GM20431 (cell line): ENCODE data around the gene CR1.
"Not testable (repeated sequence)": the region's sequence is repeated elsewhere in the genome, so short reads cannot be mapped to it uniquely, and the experiment has no call there.

Source experiments
- in situ Hi-C: fragments of 300-500 bp; cut with MseI, MboI; formaldehyde crosslinking; loops from one replicate; pipeline ENCODE4 v1.15.0; 2020; ENCODE audit warnings: low sequenced_read_pairs; ENCODE audit not compliant: unreplicated experiment

The CR1 gene

GRCh38 chr1:207501071-207501470, 5.1 kb downstream of the CR1 start:
- in situ Hi-C loops, result no loop called here

- in situ Hi-C loops, result no loop called here
Measured at GRCh38 chr1:207502726-207503125, 6.8 kb downstream of the CR1 start.

GRCh38 chr1:207503950-207504349, 8.0 kb downstream of the CR1 start:
- in situ Hi-C loops, result no loop called here

- in situ Hi-C loops, result no loop called here
Measured at GRCh38 chr1:207504438-207504837, 8.5 kb downstream of the CR1 start.

GRCh38 chr1:207510444-207510843, 14.5 kb downstream of the CR1 start:
- in situ Hi-C loops, result no loop called here

GRCh38 chr1:207514890-207515289, 18.9 kb downstream of the CR1 start:
- in situ Hi-C loops, result no loop called here

GRCh38 chr1:207516729-207517128, 20.8 kb downstream of the CR1 start:
- in situ Hi-C loops, result no loop called here

DNA sequence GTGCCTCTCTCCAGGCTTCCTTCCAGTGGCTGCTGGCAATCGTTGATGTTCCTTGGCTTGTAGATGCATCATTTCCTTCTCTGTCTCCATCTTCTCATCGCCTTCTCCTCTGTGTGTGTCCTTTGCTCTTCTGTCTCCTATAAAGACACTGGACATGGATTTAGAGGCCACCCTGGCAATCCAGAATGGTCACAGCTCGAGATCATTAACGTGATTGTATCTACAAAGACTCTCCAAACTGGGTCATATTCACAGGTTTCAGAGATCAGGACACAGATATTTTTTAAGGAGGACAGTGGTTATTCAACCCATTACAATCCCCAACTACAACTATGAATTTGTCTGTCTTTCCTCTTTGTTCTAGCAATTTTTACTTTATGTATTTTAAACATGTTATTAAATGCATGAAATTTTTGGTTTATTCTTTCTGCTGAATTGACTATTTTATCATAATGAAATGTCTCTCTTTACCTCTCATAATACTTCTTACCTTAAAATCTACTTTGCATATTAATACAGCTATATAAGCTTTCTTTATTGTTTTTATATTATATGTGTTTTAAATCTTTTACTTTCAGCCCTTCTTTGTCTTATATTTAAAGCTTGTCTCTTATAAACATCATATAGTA, 22.8 kb downstream of the CR1 start:
- in situ Hi-C loops, result no loop called here

DNA sequence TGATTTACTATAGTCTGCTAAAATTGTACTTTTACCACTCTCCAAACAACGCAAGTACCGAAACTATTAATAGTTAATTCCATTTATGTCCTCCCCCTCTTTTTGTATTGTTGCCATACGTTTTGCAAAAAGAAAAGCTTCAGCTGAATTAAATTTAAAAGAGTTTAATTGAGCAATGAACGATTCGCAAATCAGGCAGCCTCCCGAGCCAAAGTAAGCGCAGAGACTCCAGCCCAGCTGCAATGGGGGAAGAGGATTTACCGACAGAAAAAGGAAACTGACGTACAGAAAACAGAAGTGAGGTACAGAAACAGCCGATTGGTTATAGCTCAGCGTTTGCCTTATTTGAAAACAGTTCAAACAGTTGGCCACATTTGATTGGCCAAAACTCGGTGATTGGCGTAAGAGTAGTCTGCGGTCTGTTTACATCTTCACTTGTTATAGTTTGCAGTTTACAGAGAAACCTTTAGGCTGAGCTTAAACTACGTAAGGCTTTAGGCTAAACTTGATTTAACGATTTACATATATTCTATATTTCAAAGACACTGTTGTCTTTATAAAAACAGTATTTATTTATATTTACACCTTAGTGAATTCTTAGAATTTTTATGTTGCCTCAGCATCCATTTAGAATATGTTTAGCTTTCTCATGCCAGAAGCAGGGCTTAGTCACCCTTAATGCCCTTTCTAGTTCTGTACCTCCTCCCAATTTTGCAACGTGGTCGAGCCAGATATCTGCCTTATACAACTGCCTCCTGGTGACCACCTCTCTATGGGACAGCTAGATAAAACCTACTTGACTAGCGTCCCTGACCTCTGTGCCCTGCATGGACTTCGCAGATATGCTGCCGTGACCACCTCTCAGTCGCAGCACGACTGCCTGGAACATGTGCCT, 23.8 kb downstream of the CR1 start:
- in situ Hi-C loops, result no loop called here

GRCh38 chr1:207520400-207521345, 24.7 kb downstream of the CR1 start:
- in situ Hi-C loops, result not testable (repeated sequence)

DNA sequence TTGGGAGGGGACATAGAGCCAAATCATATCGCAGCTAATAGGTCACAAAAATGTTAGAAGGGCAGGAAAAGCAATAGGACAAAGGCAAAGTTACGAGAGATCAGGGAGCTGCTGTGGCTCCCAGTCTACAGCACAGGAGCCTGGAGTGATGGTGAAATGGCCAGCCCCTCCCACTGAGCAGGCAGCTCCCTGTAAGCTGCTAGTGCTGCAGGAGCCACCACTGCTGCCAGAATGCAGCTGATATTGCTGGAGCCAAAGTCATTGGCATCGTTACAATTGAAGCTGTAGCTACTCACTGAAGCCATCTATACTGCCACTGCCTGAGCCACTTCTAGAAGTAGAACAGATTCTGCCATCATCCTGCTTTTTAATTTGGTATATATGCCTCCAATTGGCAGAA, 29.3 kb downstream of the CR1 start:
- in situ Hi-C loops, result not testable (repeated sequence)

DNA sequence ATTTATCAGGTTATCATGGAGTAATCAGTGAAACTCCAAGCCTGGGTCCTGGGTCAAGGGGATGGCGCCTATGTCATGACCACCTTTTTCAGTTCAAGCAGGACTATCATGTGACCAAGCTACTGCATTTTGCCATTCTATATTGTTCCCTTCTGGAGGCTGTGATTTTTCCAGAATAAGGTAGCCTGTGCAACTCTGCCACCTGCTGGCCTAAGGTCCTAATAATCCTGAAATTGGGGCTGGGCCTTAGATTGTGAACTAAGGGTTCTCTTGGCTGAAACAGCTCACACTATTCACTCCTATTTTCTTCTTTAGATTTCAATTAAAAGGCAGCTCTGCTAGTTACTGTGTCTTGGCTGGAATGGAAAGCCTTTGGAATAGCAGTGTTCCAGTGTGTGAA, 32.4 kb downstream of the CR1 start:
- in situ Hi-C loops, result not testable (repeated sequence)

DNA sequence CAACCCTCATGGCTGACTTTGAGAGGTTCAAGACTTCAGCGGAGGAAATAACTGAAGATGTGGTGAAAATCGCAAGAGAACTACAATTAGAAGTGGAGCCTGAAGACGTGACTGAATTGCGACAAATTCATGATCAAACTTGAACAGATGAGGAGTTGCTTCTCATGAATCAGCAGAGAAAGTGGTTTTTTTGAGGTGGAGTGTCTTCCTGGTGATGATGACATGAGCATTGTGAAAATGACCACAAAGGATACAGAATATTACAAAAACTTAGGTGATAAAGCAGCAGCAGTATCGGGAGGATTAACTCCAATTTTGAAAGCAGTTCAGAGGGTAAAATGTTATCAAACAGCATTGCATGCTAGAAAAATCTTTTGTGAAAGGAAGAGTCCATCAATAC, 40.3 kb downstream of the CR1 start:
- in situ Hi-C loops, result not testable (repeated sequence)

DNA sequence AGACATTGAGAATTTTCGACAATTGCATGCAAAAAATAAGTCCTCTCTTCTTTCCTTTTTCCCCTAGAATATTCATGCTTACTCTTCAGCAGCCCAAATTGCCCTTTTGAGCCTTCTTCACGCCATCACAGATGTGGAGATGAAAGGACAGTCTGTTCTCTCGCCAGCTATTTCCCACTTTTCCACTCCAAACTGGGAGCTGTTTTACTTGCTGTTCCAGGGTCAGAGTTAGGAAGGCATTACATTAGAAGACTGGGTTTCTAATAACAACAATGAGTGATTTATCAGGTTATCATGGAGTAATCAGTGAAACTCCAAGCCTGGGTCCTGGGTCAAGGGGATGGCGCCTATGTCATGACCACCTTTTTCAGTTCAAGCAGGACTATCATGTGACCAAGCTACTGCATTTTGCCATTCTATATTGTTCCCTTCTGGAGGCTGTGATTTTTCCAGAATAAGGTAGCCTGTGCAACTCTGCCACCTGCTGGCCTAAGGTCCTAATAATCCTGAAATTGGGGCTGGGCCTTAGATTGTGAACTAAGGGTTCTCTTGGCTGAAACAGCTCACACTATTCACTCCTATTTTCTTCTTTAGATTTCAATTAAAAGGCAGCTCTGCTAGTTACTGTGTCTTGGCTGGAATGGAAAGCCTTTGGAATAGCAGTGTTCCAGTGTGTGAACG, 50.9 kb downstream of the CR1 start:
- in situ Hi-C loops, result not testable (repeated sequence)

DNA sequence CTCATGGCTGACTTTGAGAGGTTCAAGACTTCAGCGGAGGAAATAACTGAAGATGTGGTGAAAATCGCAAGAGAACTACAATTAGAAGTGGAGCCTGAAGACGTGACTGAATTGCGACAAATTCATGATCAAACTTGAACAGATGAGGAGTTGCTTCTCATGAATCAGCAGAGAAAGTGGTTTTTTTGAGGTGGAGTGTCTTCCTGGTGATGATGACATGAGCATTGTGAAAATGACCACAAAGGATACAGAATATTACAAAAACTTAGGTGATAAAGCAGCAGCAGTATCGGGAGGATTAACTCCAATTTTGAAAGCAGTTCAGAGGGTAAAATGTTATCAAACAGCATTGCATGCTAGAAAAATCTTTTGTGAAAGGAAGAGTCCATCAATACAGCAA, 58.9 kb downstream of the CR1 start:
- in situ Hi-C loops, result not testable (repeated sequence)

- in situ Hi-C loops, result no loop called here
Measured at GRCh38 chr1:207565546-207566468, 69.8 kb downstream of the CR1 start.

DNA sequence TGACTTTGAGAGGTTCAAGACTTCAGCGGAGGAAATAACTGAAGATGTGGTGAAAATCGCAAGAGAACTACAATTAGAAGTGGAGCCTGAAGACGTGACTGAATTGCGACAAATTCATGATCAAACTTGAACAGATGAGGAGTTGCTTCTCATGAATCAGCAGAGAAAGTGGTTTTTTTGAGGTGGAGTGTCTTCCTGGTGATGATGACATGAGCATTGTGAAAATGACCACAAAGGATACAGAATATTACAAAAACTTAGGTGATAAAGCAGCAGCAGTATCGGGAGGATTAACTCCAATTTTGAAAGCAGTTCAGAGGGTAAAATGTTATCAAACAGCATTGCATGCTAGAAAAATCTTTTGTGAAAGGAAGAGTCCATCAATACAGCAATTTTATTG, 76.0 kb downstream of the CR1 start:
- in situ Hi-C loops, result not testable (repeated sequence)

DNA sequence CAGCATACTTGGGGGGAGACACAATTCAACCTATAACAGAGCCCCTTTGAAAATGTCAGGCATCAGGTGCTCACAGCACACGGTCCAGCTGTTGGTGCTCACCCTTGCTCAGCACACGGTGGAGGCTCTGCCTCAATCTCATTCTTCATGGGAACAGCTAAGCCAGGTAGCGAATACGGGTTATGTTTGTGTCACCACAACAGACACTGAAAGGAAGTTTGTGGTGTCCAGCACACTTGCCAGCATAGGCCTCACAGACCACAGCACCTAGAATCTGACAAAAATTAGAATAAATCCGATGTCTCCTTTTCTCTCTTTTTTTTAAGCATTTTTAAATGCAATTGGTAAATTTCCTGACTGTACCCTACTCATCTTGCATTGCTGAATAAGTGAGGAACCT, 77.1 kb downstream of the CR1 start:
- in situ Hi-C loops, result not testable (repeated sequence)

DNA sequence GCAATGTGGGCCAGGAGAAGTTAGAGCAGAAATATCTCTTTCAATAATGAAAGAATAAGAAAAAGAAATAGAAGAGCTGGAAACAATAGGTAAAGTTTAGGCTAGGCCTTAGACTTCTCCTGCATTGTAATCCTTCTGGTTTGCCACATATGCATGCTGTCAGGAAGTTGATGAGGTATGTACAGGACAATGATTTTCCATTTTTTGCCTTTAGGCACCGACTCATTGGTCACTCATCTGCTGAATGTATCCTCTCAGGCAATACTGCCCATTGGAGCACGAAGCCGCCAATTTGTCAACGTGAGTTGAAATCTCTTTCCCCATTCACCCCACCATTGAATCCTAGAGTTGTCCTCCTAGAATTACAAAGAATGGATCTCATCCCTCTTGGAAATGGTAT, 79.4 kb downstream of the CR1 start:
- in situ Hi-C loops, result not testable (repeated sequence)
